Astrocyte (in vitro differentiated cells and primary cell): ENCODE results near the gene POU6F2. TPM values are rescaled to one million over a fixed set of nuclear protein-coding genes. Genes with fewer than 3 reads are reported as not detected.

Experiments
- DNase-seq: peaks from one replicate; pipeline ENCODE4 v3.0.0-alpha.2; 2010; ENCODE audit warnings: low read depth
- FAIRE-seq: peaks from 2 replicates; lab custom pipeline; 2011; peaks lifted over from hg19 to GRCh38; lab: Jason Lieb, UNC
- H2AFZ ChIP-seq: 2 replicates; pipeline ENCODE4 v1.6.0; 2012; ENCODE audit warnings: low read depth, low read length, inconsistent platforms
- H3K27ac ChIP-seq: 2 replicates; pipeline ENCODE4 v1.5.1; 2011; ENCODE audit warnings: low read depth, low read length, inconsistent platforms
- H3K27me3 ChIP-seq: 2 replicates; pipeline ENCODE4 v1.6.0; 2011; ENCODE audit warnings: low read length, inconsistent platforms; ENCODE audit not compliant: insufficient read depth
- H3K36me3 ChIP-seq: 2 replicates; pipeline ENCODE4 v1.5.1; 2011; ENCODE audit warnings: low read length, inconsistent platforms; ENCODE audit not compliant: insufficient read depth
- H3K4me1 ChIP-seq: 2 replicates; pipeline ENCODE4 v1.5.1; 2011; ENCODE audit warnings: low read length, inconsistent platforms; ENCODE audit not compliant: insufficient read depth
- H3K4me2 ChIP-seq: 2 replicates; pipeline ENCODE4 v1.6.0; 2012; ENCODE audit warnings: low read length, inconsistent platforms
- H3K4me3 ChIP-seq: 2 replicates; pipeline ENCODE4 v1.5.1; 2011; ENCODE audit warnings: low read depth, mild to moderate bottlenecking, low read length, inconsistent platforms; ENCODE audit not compliant: insufficient read depth
- H3K79me2 ChIP-seq: 2 replicates; pipeline ENCODE4 v1.6.0; 2012; ENCODE audit warnings: mild to moderate bottlenecking, low read length, inconsistent platforms; ENCODE audit not compliant: insufficient read depth
- H3K9ac ChIP-seq: 2 replicates; pipeline ENCODE4 v1.6.0; 2012; ENCODE audit warnings: mild to moderate bottlenecking, low read length, inconsistent platforms
- H3K9me3 ChIP-seq: 2 replicates; pipeline ENCODE4 v1.5.1; 2012; ENCODE audit warnings: low read depth, mild to moderate bottlenecking, low read length, inconsistent platforms; ENCODE audit not compliant: insufficient read depth
- H4K20me1 ChIP-seq: 2 replicates; pipeline ENCODE4 v1.6.0; 2012; ENCODE audit warnings: low read length, inconsistent platforms; ENCODE audit not compliant: insufficient read depth
- H3K27ac Mint-ChIP-seq: one replicate; pipeline ENCODE4 v1.8.0; 2021; ENCODE audit warnings: mild to moderate bottlenecking, mixed read lengths; ENCODE audit not compliant: unreplicated experiment
- H3K27me3 Mint-ChIP-seq: one replicate; pipeline ENCODE4 v1.8.0; 2021; ENCODE audit warnings: low read depth, mixed read lengths; ENCODE audit not compliant: unreplicated experiment
- H3K36me3 Mint-ChIP-seq: one replicate; pipeline ENCODE4 v1.8.0; 2021; ENCODE audit warnings: low read depth, mixed read lengths; ENCODE audit not compliant: unreplicated experiment
- H3K4me1 Mint-ChIP-seq: one replicate; pipeline ENCODE4 v1.8.0; 2021; ENCODE audit warnings: low read depth, mixed read lengths; ENCODE audit not compliant: unreplicated experiment
- H3K4me3 Mint-ChIP-seq: one replicate; pipeline ENCODE4 v1.8.0; 2021; ENCODE audit warnings: mild to moderate bottlenecking, moderate library complexity, mixed read lengths; ENCODE audit not compliant: unreplicated experiment
- H3K9me3 Mint-ChIP-seq: one replicate; pipeline ENCODE4 v1.8.0; 2021; ENCODE audit warnings: mild to moderate bottlenecking, mixed read lengths; ENCODE audit not compliant: unreplicated experiment
- EZH2 ChIP-seq: IDR thresholded peaks from 2 replicates; pipeline ENCODE4 v1.6.1; 2012; ENCODE audit warnings: mild to moderate bottlenecking, low read length, inconsistent platforms; ENCODE audit not compliant: insufficient read depth
- total RNA-seq: library from RNA; stranded (reverse); gene quantifications from 2 replicates; pipeline ENCODE4 v1.2.1, GENCODE V29; 2021
- TF ChIP-seq, protein P1 (sequence below): IDR thresholded peaks from 2 replicates; pipeline ENCODE4 v1.5.1; 2011; ENCODE audit warnings: low read depth, mild to moderate bottlenecking, inconsistent platforms, low read length, moderate library complexity; ENCODE audit not compliant: insufficient read depth

Gene POU6F2
- total RNA-seq, 1 donor from 2014 or later: 0.45 TPM

- no peaks in the 10 kb centered on the region for H3K9me3 ChIP-seq
- no peaks in the 10 kb centered on the region for H4K20me1 ChIP-seq
- H3K36me3 ChIP-seq: no peaks in the 10 kb centered on the region
- no peak overlapping the region for H3K27ac ChIP-seq
- DNase-seq (no peak), FAIRE-seq (no peak)
- no peak for TF ChIP-seq EZH2
- TF ChIP-seq, protein P1, sequence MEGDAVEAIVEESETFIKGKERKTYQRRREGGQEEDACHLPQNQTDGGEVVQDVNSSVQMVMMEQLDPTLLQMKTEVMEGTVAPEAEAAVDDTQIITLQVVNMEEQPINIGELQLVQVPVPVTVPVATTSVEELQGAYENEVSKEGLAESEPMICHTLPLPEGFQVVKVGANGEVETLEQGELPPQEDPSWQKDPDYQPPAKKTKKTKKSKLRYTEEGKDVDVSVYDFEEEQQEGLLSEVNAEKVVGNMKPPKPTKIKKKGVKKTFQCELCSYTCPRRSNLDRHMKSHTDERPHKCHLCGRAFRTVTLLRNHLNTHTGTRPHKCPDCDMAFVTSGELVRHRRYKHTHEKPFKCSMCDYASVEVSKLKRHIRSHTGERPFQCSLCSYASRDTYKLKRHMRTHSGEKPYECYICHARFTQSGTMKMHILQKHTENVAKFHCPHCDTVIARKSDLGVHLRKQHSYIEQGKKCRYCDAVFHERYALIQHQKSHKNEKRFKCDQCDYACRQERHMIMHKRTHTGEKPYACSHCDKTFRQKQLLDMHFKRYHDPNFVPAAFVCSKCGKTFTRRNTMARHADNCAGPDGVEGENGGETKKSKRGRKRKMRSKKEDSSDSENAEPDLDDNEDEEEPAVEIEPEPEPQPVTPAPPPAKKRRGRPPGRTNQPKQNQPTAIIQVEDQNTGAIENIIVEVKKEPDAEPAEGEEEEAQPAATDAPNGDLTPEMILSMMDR: no peak
- H3K4me2 ChIP-seq: no peak overlapping the region
- H3K27me3 ChIP-seq: no peaks in the 10 kb centered on the region
- H3K79me2 ChIP-seq: no peaks in the 10 kb centered on the region
- Mint-ChIP-seq H3K4me1 (peaks cover 3% of the 10 kb centered on the region), H3K27me3 (no peaks in the 10 kb centered on the region), H3K36me3 (peaks cover 2% of the 10 kb centered on the region), H3K9me3 (no peaks in the 10 kb centered on the region), H3K4me3 (no peak overlapping the region), H3K27ac (no peak overlapping the region)
- no peak overlapping the region for H3K4me3 ChIP-seq
- H3K9ac ChIP-seq: no peak overlapping the region
- no peak overlapping the region for H2AFZ ChIP-seq
- H3K4me1 ChIP-seq: no peaks in the 10 kb centered on the region
These were observed 444.0 kb downstream of the POU6F2 start for GRCh38 chr7:39421661-39422060.

- no peak for TF ChIP-seq EZH2
- TF ChIP-seq, protein P1: no peak
- peak; percentile 67 for DNase-seq
- no peaks in the 10 kb centered on the region for H3K36me3 Mint-ChIP-seq
- Histone ChIP-seq H3K27me3 (no peaks in the 10 kb centered on the region), H2AFZ (no peak overlapping the region), H3K79me2 (no peaks in the 10 kb centered on the region), H3K36me3 (no peaks in the 10 kb centered on the region), H3K4me3 (no peak overlapping the region), H3K9me3 (no peaks in the 10 kb centered on the region), H3K4me2 (no peak overlapping the region), H4K20me1 (no peaks in the 10 kb centered on the region), H3K4me1 (peaks cover 3% of the 10 kb centered on the region), H3K9ac (no peak overlapping the region), H3K27ac (no peak overlapping the region)
- no peaks in the 10 kb centered on the region for H3K9me3 Mint-ChIP-seq
- peak overlapping the region; percentile 0 for H3K27ac Mint-ChIP-seq
- H3K27me3 Mint-ChIP-seq: no peaks in the 10 kb centered on the region
- H3K4me1 Mint-ChIP-seq: peaks cover 31% of the 10 kb centered on the region
- no peak overlapping the region for H3K4me3 Mint-ChIP-seq
- peak; percentile 71 for FAIRE-seq
These were observed 450.5 kb downstream of the POU6F2 start for GRCh38 chr7:39428221-39428620.

GRCh38 chr7:39429421-39429820, 451.7 kb downstream of the POU6F2 start:
- H3K4me1 ChIP-seq: peaks cover 3% of the 10 kb centered on the region
- H3K36me3 Mint-ChIP-seq: no peaks in the 10 kb centered on the region
- H3K36me3 ChIP-seq: no peaks in the 10 kb centered on the region
- H3K27ac Mint-ChIP-seq: no peak overlapping the region
- no peak for DNase-seq
- no peak overlapping the region for H2AFZ ChIP-seq
- no peak for TF ChIP-seq EZH2
- TF ChIP-seq, protein P1: no peak
- no peak overlapping the region for H3K4me2 ChIP-seq
- no peak overlapping the region for H3K4me3 ChIP-seq
- no peaks in the 10 kb centered on the region for H4K20me1 ChIP-seq
- H3K27ac ChIP-seq: no peak overlapping the region
- no peak for FAIRE-seq
- no peaks in the 10 kb centered on the region for H3K27me3 ChIP-seq
- no peak overlapping the region for H3K9ac ChIP-seq
- peaks cover 2% of the 10 kb centered on the region for H3K9me3 Mint-ChIP-seq
- no peaks in the 10 kb centered on the region for H3K79me2 ChIP-seq
- no peaks in the 10 kb centered on the region for H3K27me3 Mint-ChIP-seq
- H3K9me3 ChIP-seq: no peaks in the 10 kb centered on the region
- peaks cover 30% of the 10 kb centered on the region for H3K4me1 Mint-ChIP-seq
- no peak overlapping the region for H3K4me3 Mint-ChIP-seq
